H1 (cell line): ENCODE measurements around the gene UBE4B.

Source experiments
- BCL11A ChIP-seq, 2 experiments: IDR thresholded peaks; one replicate each; pipeline ENCODE4 v1.6.1; 2011; ENCODE audit warnings: low read depth in 2 of 2, low read length in 2 of 2, mild to moderate bottlenecking in 2 of 2
- BRCA1 ChIP-seq: IDR thresholded peaks from 2 replicates; pipeline ENCODE4 v1.6.1; 2012; ENCODE audit warnings: low read depth, low read length, improper control_type of control experiment
- CHD1 ChIP-seq: IDR thresholded peaks from 2 replicates; pipeline ENCODE4 v1.6.1; 2012; ENCODE audit warnings: low read depth, low read length, improper control_type of control experiment
- CTCF ChIP-seq, 3 experiments: IDR thresholded peaks; 1 replicate in 2 of 3; 2 replicates in 1 of 3; pipeline versions ENCODE4 v1.5.1 to v1.6.1; 2011; ENCODE audit warnings: low read length in 3 of 3, mild to moderate bottlenecking in 3 of 3, inconsistent platforms in 2 of 3, low read depth in 1 of 3, moderate library complexity in 1 of 3; ENCODE audit not compliant: insufficient read depth in 1 of 3; ENCODE audit errors: control extremely low read depth in 1 of 3
- EGR1 ChIP-seq: IDR thresholded peaks from 2 replicates; pipeline ENCODE4 v1.6.1; 2011; ENCODE audit warnings: low read depth, low read length, borderline replicate concordance
- EP300 ChIP-seq, 2 experiments: IDR thresholded peaks; 1 replicate in 1 of 2; 2 replicates in 1 of 2; pipeline ENCODE4 v1.6.1; 2011 to 2012; ENCODE audit warnings: low read depth in 2 of 2, low read length in 2 of 2, mild to moderate bottlenecking in 2 of 2, borderline replicate concordance in 1 of 2, inconsistent platforms in 1 of 2, moderate library complexity in 1 of 2
- POLR2A ChIP-seq, 2 experiments: IDR thresholded peaks; 1 replicate in 1 of 2; 2 replicates in 1 of 2; pipeline ENCODE4 v1.6.1; 2011; ENCODE audit warnings: low read depth in 2 of 2, low read length in 2 of 2, mild to moderate bottlenecking in 2 of 2; ENCODE audit errors: control extremely low read depth in 1 of 2
- POLR2AphosphoS5 ChIP-seq: IDR thresholded peaks from 2 replicates; pipeline ENCODE4 v1.6.1; 2011; ENCODE audit warnings: low read depth, low read length
- RBBP5 ChIP-seq: IDR thresholded peaks from 2 replicates; pipeline ENCODE4 v1.7.1; 2012; ENCODE audit warnings: low read depth, mild to moderate bottlenecking, inconsistent platforms, low read length, moderate library complexity, borderline replicate concordance
- RFX5 ChIP-seq: IDR thresholded peaks from 2 replicates; pipeline ENCODE4 v1.6.1; 2011; ENCODE audit warnings: low read depth, low read length, improper control_type of control experiment, borderline replicate concordance
- SIN3A ChIP-seq, 2 experiments: IDR thresholded peaks in 1 of 2; conservative IDR thresholded peaks in 1 of 2; 2 replicates each; pipeline ENCODE4 v1.6.1; 2011 to 2012; ENCODE audit warnings: low read length in 2 of 2, improper control_type of control experiment in 1 of 2, low read depth in 1 of 2, mild to moderate bottlenecking in 1 of 2
- TAF1 ChIP-seq: IDR thresholded peaks from 2 replicates; pipeline ENCODE4 v1.6.1; 2011; ENCODE audit warnings: mild to moderate bottlenecking, low read depth, low read length
- USF2 ChIP-seq: IDR thresholded peaks from 2 replicates; pipeline ENCODE4 v1.6.1; 2011; ENCODE audit warnings: low read length, improper control_type of control experiment
- ZNF274 ChIP-seq: IDR thresholded peaks from 2 replicates; pipeline ENCODE4 v1.7.0; 2012; ENCODE audit warnings: low read length, borderline replicate concordance; ENCODE audit errors: extremely low read depth

DNA sequence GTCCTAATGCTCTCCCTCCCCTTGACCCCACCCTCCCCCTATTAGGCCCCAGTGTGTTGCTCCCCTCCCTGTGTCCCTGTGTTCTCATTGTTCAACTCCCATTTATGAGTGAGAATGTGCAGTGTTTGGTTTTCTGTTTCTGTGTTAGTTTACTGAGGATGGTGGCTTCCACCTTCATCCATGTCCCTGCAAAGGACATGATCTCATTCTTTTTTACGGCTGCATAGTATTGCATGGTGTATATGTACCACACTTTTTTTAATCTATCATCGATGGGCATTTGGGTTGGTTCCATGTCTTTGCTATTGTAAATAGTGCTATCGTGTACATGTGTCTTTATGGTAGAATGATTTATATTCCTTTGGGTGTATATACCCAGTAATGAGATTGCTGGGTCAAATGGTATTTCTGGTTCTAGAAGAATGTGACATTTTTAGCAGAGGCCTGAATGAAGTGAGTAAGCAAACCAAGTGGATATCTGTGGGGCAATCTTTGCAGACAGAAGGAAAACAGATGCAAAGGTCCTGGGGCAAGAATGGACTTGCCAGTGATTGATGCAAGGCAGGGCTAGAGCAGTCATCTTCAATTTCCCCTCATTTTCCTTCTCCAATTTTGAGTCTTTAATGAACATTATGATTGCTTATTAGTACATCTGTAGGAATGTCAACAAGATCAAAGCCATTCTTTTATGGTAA, 50.2 kb downstream of the UBE4B start:
- TF ChIP-seq POLR2A (IDR thresholded peaks at IDR 0.05; ENCODE audit: control extremely low read depth in 1 of 2, low read depth in 2 of 2, low read length in 2 of 2) (no peak), BCL11A (IDR thresholded peaks at IDR 0.05; ENCODE audit: low read depth in 2 of 2, low read length in 2 of 2) (no peak), CTCF (IDR thresholded peaks at IDR 0.05; ENCODE audit: control extremely low read depth in 1 of 3, insufficient read depth in 1 of 3, low read depth in 1 of 3, low read length in 3 of 3) (no peak), RFX5 (no peak), EP300 (IDR thresholded peaks at IDR 0.05; ENCODE audit: borderline replicate concordance in 1 of 2, low read depth in 2 of 2, low read length in 2 of 2) (no peak), CHD1 (no peak), POLR2AphosphoS5 (no peak), SIN3A (conservative IDR thresholded peaks at IDR 0.05 in 1 of 2, IDR thresholded peaks at IDR 0.05 in 1 of 2; ENCODE audit: low read depth in 1 of 2, low read length in 2 of 2) (no peak), TAF1 (no peak), RBBP5 (no peak), ZNF274 (no peak), USF2 (no peak), BRCA1 (no peak), EGR1 (no peak)
